SK-N-SH treated with all-trans-retinoic acid at 6 μM for 48 hours (cell line): Measurements from ENCODE around the gene CHRNA1.

ENCODE experiments used
- PATZ1 ChIP-seq: fragments of 250-450 bp; sonication (Bioruptor Pico); IDR thresholded peaks from 2 replicates; pipeline ENCODE4 v1.8.0; 2020; ENCODE audit warnings: mild to moderate bottlenecking, moderate library complexity, borderline replicate concordance
- PPARA ChIP-seq: fragments of 250-450 bp; sonication (Bioruptor Pico); IDR thresholded peaks from 2 replicates; pipeline ENCODE4 v1.5.0; 2020; ENCODE audit warnings: mild to moderate bottlenecking, borderline replicate concordance

- TF ChIP-seq PATZ1 (CRISPR knock-in tag) (no peak), PPARA (no peak)
Observed at GRCh38 chr2:174763780-174764179, 492 bp downstream of the CHRNA1 start.
